DMS 273 (cell line): Measurements from ENCODE around the gene LGALS7.
"Not testable (repeated sequence)": the region's sequence is repeated elsewhere in the genome, so short reads cannot be mapped to it uniquely, and the experiment has no call there.

Source experiments
- DNase-seq: peaks from one replicate; lab custom pipeline; 2025; ENCODE audit not compliant: unreplicated experiment; lab: John Stamatoyannopoulos, UW

The LGALS7 gene

DNA sequence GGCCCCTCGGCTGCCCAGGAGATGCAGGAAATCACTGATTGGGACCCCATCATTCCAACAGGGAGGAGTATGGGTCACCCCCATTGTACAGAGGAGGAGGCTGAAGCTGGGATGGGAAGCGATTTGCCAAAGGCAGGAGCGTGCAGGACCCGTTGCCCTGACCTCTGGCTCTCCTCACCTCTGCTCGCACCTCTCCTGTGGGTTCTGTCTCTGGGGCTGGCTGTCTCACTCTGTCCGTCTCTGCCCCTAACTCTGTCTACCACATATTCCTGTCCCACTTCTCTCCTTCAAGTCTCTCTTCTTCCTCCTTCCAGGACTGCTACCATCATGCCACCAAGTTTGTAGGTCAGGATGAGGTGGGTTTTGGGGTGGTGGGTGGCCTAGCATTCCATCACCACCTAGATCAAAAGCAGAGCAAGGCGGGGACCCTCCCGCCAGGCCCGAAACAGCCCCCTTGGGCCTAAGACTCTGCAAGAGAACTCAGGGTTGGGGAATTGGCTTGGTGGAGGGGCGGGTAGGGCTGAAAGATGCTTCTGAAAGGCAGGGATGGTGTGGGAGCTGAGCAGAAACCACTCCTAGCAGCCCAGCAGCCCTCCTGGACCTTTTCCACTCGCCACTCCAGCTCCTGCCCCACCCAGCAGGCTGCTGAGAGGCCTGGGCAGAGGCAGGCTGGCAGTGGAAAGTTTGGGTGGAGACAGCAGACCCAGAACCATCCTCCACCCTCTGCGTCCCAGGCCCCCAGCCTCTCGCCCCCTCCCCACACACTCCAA is 1.0 kb upstream of the LGALS7 start:
- DNase-seq: no peak

GRCh38 chr19:38771569-38771968 is 1.7 kb downstream of the LGALS7 start:
- DNase-seq: not testable (repeated sequence)

DNA sequence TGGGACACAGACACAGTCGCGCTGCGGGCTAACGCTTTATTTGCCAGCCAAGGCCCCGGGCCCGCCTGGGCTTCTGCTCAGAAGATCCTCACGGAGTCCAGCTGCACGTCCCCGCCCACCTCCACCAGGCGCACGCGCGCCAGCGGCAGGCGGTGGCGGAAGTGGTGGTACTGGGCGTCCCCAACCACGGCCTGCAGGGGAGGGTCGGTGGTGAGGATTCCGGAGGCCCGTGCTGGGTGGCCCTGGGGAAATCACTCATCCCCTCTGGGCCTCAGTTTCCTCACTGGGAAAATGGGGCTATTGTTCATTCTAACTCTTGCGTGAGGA is 2.4 kb downstream of the LGALS7 start:
- not testable (repeated sequence) for DNase-seq

DNA sequence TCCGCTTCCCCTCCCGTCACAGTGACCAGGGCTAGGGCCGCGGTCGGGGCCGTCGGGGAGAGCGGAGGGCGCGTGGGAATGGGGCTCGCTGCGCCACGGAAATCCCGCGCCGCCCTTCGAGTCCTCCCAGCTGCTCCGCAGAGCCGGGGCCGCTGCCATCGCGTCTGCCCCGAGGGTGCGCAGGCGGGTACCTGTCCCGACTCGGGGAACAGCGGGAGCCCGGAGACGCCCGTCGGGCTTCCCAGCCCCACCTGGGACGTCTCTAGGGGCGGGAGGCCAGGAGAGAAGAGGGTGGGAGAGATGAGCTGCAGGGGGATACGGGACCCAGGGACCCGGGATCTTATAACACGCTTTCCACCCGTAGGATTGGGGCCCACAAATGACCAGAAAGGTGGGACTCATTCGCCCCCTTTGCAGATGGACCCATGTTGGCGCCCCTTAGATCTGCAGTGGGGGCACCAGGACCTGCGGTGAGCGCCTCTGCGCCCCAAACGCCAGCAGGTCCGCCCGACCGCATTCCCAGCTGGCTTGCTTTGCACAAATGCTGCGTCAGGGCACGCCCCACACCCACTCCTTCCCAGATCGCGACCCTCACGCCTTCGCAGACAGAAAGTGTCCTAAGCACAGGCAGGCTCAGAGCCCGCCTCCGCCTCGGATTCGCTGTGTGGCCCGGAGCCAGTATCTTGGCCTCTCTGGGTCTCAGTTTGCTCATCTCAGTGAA is 2.9 kb downstream of the LGALS7 start:
- not testable (repeated sequence) for DNase-seq

DNA sequence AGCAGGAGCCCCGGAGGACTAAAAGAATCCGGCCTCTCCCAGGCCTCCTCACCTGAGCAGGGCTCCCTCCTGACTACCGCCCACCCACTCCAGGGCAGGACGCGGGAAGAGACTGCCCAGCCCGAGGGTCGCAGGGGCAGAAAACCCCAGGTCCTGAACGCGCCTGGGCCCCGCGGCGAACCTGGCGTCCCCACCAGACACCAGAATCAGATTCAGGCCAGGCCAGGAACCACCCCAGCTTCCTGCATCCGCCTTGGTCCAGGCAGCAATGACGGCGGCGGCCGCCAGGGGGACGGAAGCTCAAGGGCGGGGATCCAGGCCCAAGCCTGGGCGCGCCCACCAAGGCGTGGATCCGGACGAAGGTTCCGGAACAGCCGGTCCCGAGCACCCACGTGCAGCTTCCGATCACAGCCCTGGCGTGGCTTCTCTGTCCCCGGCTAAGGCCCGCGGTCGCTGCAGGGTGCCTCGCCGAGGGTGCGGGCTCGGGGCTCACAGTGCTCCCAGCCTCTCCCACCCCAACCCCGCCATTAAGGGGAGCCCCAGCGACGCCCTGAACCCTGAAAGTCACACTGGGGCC is 3.6 kb downstream of the LGALS7 start:
- peak; percentile 68 for DNase-seq

DNA sequence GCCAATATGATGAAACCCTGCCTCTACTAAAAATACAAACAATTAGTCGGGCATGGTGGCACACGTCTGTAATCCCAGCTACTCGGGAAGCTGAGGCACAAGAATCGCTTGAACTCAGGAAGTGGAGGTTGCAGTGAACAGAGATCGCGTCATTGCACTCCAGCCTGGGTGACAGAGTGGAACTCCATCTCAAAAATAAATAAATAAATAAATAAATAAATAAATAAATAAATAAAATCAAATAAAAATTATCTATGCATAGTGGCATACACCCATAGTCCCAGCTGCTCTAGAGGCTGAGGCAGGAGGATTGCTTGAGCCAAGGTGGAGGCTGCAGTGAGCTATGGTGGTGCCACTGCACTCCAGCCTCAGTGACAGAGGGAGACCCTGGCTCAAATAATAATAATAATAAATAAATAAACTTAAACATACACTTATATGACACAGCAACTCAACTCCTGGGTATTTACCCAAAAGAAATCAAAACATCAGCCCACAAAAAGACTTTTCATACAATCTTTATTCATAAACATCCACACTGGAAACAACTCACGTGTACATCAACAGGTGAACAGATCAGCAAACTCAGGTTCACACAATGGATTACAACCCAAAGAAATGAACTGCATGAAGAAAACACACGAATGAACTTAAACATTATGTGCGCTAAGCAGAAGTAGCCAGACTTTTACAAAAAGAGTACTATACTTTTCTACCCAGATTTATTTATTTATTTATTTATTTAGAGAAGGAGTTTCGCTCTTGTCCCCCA is 6.9 kb downstream of the LGALS7 start:
- no peak for DNase-seq

- DNase-seq: no peak
Observed at GRCh38 chr19:38765214-38765613, 8.1 kb downstream of the LGALS7 start.

DNA sequence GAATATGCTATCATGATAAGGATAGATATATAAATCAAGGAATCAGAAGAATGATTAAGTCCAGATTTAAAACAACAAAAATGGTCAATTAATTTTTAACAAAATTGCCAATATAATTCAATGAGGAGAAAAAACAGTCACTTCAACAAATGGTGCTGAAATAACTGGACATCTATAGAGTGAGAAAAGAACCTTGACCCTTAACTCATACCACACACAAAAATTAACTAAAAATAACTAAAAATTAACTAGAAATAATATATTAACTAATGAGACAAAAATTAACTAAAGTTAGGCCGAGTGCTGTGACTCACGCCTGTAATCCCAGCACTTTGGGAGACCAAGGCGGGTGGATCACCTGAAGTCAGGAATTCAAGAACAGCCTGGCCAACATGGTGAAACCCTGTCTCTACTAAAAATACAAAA is 9.5 kb downstream of the LGALS7 start:
- DNase-seq: no peak

GRCh38 chr19:38761884-38762389 is 11.4 kb downstream of the LGALS7 start:
- not testable (repeated sequence) for DNase-seq

DNA sequence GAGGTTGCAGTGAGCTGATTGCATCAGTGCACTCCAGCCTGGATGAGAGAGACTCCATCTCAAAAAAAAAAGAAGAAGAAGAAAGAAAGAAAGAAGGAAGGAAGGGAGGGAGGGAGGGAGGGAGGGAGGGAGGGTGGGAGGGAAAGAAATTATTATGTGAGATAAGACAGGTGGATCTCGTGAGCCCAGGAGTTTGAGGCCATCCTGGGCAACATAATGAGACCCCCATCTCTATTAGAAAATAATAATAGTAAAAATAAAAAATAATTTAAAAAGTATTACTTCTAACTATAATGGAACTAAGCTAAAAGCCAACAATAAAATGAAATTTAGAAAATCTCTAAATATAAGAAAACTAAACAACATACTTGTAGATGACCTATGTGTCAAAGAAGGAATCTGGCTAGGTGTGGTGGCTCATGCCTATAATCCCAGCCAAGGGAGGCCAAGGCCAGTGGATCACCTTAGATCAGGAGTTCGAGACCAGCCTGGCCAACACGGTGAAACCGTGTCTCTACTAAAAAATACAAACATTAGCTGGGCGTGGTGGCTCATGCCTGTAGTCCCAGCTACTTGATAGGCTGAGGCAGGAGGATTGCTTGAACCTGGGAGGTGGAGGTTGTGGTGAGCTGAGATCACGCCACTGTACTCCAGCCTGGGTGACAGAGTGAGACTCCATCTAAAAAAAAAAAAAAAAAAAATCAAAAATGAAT is 12.4 kb downstream of the LGALS7 start:
- not testable (repeated sequence) for DNase-seq

GRCh38 chr19:38759590-38760003 is 13.7 kb downstream of the LGALS7 start:
- DNase-seq: no peak

- not testable (repeated sequence) for DNase-seq
Observed at GRCh38 chr19:38754196-38754595, 19.1 kb downstream of the LGALS7 start.

DNA sequence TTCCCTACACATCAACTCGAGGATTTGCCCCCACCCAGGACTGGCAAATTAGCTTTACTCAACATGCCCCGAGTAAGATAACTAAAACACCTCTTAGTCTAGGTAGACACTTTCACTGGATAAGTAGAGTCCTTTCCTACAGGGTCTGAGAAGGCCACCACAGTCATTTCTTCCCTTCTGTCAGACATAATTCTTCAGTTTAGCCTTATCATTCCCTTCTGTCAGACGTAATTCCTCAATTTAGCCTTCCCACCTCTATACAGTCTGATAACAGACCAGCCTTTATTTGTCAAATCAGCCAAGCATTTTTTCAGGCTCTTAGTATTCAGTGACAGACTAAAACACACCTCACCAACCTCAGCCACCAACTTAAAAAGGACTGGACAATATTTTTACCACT is 19.5 kb downstream of the LGALS7 start:
- DNase-seq: not testable (repeated sequence)

DNA sequence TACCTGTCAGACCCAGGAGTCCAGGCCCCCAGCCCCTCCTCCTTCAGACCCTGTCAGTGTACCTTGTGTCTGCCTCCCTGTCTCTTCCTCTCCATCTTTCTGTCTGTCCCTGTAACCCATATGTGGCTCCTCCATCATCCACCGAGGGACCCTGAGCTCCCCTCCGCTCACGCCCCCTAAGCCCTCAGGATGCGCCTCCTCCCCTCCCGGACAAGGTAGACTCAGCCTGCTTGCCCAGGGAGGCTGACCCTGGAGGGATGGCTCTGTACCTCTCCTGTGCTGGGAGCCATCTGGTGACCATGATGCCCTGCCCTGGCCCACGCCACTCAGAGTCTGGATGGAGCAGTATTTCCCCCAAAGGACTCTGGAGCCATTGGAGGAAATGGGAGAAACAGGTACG is 28.0 kb downstream of the LGALS7 start:
- DNase-seq: no peak

DNA sequence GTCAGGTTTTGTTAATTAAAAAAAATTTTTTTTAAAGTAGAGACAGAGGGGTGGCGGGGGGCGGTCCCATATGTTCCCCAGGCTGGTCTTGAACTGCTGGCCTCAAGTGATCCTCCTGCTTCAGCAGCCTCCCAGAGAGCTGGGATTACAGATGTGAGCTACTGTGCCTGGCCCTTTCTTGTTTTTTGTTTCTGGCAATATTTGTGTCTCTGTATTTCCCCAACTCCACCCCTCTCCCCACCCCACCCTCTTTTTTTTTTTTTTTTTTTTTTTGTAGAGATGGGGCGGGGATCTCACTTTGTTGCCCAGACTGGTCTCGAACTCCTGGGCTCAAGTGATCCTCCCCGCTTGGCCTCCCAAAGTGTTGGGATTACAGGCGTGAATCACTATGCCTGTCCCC is 28.4 kb downstream of the LGALS7 start:
- no peak for DNase-seq

DNA sequence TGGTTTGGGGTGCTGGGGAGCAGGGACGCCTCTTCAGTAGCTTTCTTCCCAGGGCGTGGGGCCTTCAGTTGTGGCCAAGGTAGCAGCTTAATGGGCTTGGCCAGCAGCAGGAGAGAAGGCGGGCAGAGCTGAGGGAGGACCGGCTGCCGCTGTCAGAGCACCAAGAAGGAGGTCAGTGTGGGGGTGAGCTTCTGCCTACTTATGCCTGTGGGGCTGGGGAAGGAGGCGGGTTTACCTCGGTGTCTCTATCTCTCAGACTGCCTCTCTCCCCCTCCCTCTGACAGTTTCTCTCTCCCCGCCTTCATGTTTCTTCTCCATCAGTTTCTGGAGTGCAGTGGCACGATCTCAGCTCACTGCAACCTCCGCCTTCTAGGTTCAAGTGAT is 29.0 kb downstream of the LGALS7 start, which contains the start of gene CAPN12:
TSS of gene CAPN12 (minus strand) at position 177 of the 384 bp plus-strand sequence. CDS start 309 bp downstream, outside the sequence.
- no peak for DNase-seq

- DNase-seq: no peak
Observed at GRCh38 chr19:38743394-38744297, 29.7 kb downstream of the LGALS7 start.

DNA sequence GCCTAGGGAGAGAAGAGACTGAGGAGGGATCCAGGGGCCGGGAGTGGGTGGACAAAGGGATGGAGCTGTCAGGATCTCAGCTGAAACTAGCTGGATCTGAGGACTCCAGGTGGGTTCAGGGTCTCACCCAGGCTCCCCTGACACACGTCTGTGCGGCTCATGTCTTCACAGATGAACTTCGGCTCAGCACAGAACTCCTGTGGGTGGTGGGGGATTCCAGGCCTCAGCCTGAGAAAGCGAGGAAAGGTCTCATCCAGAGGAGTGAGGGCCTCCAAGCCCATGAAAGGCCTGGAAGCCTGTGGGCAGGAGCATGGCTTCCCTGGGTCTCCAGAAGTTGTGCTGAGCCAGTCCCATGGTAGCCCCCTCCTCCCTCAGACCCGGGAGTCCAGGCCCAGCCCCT is 30.4 kb downstream of the LGALS7 start:
- no peak for DNase-seq

DNA sequence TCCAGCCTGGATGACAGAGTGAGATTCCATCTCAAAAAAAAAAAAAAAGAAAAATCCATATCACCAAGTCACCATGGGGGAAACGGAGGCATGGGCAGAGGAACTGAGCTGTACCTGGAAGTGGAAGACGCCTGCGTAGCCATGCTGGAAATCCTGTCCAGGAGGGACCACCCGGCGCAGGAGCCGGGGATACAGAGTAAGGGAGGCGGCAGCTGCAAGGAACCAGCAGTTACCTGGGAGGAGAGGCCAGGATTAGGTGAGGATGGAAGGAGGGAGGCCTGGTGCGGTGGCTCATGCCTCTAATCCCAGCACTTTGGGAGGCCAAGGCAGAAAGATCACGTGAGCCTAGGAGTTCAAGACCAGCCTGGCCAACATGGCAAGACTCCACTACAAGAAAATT is 31.0 kb downstream of the LGALS7 start:
- no peak for DNase-seq
